HG03135 (cell line): ENCODE data around the gene LHFPL4.

Experiments
- ATAC-seq: cut with Tn5 transposase; IDR thresholded peaks from one replicate; pipeline ENCODE4 v1.9.1; 2021; ENCODE audit warnings: mild to moderate bottlenecking, moderate library complexity; ENCODE audit not compliant: unreplicated experiment

Gene LHFPL4

DNA sequence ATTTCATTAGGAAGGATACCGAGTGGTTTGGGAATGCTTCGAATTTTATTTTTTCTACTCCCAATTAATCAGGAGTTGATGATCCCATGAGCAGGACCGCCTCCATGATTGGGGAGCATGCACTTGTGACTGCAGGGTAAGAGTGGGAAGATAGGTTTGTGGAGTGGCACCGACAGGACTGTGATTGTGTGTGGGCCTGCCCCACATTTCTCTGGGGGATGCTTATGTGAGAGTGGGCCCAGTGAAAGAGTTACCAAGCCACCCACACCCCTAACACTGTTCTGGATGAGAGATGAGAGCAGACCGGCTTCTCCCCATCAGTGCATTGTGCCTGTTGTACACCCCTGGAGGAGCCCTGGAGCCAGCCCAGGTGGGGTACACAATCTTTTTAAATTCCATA lies 76.7 kb downstream of the LHFPL4 start:
- ATAC-seq, result no peak

DNA sequence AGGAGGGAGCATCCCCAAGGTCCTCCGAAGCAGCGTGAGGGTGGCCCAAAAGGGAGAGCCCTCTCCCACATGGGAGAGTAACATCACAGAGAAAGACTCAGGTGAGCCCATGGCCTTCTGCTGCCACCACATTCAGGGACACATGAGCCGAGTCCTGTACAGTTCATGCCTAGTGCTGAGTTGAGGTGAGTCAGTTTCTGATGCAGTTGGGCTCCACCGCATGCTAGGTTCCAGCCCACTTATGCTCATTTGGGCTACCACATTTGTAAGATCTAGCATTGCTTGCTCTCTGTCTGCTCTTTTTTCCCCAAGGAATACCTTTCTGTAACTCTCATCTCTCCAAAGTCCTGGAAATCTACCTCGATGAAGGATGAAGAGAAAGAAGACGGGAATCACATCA lies 79.1 kb downstream of the LHFPL4 start:
- no peak for ATAC-seq

DNA sequence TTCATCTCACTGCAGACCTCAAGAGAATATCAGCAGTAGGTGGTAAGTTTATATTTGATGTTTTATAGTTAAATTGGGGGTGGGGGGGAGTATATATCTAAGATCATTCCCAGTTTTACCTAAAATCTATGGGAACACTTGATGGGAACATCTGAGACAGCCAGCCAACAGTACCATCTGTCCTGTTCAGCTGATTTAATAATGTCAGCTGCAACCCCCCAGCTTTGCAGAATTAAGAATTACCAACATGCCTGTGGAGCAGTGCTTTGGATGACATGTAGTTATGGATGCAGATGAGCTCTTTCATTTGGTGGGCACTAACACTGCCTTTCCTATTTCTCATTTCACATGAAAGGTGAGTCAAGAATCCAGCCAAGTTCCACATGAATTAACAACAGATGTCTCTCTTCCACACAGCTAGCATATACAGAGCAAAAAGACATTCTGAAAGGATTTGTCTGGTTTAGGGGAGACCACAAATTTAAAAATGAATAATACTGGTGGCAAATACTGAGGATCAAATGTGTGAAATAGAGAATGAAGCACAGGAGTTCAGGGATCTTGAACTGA lies 80.0 kb downstream of the LHFPL4 start:
- no peak for ATAC-seq

DNA sequence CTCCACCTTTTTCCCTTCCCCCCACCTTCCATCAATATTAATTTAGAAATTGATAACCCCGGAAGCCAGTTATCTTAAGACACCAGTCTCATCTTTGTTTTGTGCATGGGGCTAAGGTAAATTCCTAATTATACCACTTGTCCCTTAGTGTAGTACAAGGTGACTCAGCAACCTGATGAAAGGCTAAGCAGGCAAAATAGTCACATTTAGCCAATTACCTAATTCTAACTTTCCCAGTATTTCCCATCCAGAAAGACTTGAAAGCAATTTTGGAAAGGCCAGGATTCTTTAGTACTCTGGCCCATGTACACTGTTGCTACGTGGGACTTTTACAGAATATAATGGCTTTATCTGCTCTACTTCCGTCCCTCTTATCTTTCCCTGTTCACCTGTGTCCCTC lies 83.6 kb downstream of the LHFPL4 start:
- no peak for ATAC-seq

DNA sequence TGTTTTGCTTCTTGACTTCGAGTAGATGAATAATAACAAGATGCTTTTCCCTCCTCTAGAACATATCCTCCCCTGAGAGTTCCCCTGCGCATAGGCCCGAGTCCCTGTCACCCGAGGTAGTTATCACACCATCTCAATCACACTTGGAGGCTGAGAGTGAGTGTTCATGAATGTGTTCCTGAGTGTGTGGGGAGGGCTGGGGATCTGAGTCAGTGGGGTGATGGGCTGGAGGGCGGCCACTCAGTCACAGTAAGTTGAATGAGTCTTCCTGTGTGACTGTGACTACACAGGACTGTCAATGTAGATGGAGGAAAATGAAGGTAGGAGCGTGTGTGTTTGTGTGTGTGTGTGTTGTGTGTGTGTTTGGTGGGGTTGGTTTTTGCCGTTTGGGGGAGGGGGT lies 85.2 kb downstream of the LHFPL4 start:
- no peak for ATAC-seq

DNA sequence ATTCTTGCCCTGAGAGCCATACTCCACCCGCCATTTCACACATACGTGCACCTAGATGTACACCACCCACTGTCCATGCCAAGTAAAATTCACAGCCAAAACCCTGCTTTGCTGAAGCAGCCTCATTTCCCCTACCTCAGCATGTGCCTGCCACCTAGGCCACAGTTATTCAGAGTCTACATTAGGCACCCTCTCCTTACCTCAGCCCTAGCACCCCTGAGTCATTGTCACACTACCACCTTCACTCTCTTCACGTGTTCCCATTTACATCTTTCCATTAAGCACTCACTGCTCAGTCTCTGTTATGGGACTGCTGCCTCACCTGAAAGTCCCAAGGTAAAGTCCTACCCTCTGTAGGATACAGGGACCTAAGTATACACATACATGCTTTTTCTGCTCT lies 86.2 kb downstream of the LHFPL4 start:
- no peak for ATAC-seq

DNA sequence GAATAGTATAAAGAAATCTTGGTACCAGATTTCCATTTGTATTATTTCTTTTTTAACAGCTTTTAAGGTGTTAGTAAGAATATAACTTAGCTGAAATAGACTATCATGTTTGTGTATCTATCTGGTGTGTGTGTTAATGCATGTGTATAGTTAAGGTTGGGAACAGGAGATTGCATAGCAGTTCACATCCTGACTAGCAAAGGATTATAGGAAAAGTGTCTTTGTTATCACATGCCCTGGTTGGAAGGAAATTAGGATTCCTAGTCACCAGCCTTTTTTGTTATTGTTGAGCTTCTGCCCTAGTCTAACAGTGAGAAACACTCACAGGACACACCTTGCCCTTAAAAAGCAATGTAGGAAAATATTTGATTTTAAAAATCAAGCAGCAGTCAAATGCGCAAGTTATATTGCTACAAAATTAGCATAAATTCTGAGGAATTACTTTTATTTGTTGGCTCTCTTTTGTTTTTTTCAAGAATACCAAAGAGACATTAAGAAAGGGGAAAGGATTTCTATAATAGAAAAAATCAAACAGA lies 98.0 kb downstream of the LHFPL4 start:
- no peak for ATAC-seq

DNA sequence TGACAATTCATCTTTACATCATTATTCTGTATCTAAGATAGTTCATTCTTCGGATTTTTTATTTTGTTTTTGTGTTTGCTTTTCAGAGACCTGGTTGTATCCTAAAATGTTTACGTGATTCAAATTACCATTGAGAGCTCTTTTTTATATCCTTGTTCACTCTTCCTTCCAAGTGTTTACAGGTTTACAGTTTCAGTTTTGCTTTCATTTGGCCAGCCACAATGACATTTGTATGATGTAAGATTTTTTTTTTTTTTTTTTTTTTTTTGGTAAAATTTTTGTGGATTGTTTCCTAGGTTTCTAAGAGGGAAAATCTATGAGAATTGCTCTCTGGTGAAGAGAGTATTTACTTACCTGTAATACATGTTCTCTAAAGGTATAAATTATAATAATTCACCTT lies 101.2 kb downstream of the LHFPL4 start:
- no peak for ATAC-seq

DNA sequence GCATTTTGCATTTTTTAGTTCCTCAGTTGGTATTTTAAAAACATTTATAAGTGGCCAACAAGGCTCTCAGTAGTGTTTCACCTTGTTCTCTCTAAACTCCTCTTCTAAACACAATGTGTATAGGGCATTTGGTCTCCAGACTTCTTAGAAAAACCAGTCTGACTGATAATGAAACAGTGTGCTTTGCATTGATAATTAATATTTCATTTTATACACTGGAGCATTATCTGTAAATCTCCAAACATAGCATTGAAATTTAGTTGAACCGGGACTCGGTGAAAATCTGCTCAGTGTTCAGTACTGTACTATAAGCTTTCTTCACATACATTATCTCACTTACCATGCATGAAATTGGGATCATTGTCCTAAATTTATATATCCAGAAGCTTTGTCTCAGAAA lies 102.6 kb downstream of the LHFPL4 start:
- ATAC-seq, result no peak

DNA sequence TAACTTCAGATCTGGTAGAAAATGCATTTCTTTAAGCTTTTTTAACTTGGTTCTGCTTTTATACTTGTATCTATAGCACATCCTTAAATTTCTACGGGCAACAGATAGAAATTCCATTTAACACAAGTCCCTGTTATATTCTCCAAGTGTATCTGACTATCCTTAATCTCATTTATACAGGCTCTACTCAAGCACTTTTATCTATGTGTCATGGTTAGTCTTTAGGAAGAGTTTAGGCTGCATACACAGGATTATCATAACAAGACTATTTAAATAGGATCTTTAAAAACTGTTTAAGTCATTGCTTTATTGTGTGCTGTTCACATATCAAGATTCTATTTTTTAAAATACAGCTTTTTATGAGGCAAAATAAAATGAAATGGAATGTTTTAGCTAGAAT lies 103.5 kb downstream of the LHFPL4 start:
- ATAC-seq, result no peak

DNA sequence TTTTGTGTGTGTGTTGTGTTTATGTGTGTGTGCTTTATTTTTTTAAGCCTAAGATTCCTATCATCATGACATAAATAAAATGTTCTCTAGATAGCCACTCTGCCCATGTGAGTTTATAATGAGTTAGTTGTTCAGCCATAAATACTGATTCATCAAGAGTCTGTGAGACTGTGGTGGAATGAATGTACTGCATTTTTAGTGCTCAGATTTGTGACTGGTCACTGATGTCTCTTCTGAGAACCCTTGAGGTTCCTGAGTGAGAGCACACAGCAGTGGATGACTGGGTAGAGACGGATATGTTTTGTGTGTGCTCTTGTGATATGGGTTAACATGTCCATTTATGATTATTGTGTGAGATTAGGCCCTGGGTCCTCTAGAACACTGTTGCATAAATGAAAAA lies 105.0 kb downstream of the LHFPL4 start:
- no peak for ATAC-seq
